ENCODE data around the gene PSD2. TPM values are rescaled to one million over a fixed set of nuclear protein-coding genes. Genes with fewer than 3 reads are reported as not detected.

PSD2 gene
- total RNA-seq, 6 experiments from 2014 or later, result 0.04 to 0.07 (median 0.07) TPM; not detected in 3

DNA sequence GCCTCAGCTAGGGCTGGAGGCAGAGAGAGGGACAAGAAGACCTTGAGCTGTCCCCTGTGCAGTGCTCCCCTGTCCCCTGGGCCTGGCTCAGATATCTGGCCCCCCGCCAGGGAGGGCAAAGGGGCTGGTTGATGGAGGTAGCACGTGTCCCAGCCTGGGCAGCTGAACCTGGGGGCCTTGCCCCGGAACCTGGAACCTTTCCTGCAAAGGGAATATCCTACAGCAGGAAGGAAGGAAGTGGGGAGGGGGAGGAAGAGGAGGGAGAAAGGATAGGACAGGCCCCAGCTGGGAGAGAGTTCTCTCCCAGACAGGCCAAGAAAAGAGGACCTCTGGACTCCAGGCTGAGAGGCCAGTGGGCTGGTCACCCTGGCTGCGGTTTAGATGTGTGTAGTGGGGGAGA, 27.6 kb upstream of the PSD2 start:
- Histone ChIP-seq H3K4me3 (no peak overlapping the region), H3K27ac (peak overlapping the region in 1 of 3 donors; percentile 8), H3K27me3 (no peaks in the 10 kb centered on the region), H3K9me3 (no peaks in the 10 kb centered on the region), H3K4me1 (peaks cover 0 to 14% (median 7%) of the 10 kb centered on the region in 4 donors), H3K36me3 (no peaks in the 10 kb centered on the region)
- DNase-seq (peak; percentile 78 to 88 (median 88)), ATAC-seq (peak; percentile 51 to 75 (median 66))
- WGBS (ENCODE audit: insufficient coverage, low coverage, low lambda C conversion rate, missing lambda C conversion rate), result 18% methylated on average over 4 of the region's 4 CpGs
- intact Hi-C loops (cut with DNase I), result loop anchor here (5.0 to 10.0 kb wide), 2 partner anchors 73 to 131 kb away; no protein-coding TSS in a partner anchor
- no peak for TF ChIP-seq POLR2A (IDR thresholded peaks at IDR 0.05)
- TF ChIP-seq, protein P1, sequence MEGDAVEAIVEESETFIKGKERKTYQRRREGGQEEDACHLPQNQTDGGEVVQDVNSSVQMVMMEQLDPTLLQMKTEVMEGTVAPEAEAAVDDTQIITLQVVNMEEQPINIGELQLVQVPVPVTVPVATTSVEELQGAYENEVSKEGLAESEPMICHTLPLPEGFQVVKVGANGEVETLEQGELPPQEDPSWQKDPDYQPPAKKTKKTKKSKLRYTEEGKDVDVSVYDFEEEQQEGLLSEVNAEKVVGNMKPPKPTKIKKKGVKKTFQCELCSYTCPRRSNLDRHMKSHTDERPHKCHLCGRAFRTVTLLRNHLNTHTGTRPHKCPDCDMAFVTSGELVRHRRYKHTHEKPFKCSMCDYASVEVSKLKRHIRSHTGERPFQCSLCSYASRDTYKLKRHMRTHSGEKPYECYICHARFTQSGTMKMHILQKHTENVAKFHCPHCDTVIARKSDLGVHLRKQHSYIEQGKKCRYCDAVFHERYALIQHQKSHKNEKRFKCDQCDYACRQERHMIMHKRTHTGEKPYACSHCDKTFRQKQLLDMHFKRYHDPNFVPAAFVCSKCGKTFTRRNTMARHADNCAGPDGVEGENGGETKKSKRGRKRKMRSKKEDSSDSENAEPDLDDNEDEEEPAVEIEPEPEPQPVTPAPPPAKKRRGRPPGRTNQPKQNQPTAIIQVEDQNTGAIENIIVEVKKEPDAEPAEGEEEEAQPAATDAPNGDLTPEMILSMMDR (IDR thresholded peaks at IDR 0.05), result no peak

DNA sequence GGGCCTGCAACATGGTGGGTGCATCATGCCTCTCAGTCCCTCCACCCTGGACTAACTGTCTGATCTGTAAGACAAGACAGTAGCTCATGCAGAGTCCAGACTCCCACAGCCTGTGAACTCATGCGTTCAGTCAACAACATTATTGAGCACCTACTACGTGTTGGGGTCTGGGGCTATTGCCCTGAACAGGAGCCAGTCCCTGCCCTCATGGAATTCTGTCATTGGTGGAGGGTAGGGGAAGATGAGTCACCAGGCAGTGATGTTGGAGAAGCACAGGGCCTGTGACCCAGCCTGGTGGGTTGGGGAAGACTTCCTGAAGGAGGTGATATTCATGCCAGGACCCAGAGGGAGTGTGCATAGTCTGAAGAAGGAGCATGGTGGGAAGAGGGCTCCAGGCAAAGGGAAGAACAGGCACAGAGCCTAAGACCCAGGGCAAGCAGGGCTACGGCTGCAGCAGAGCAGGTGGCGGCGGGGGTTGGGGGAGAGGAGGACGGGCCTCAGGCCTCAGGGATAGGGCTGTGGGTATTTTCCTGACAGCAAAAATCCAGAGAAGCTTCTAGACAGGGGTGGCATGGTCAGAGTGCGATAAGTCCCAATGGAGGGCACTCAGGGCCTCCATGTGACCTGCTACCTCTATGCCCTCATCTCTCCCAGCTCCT, 26.7 kb upstream of the PSD2 start:
- H3K4me3 ChIP-seq, result no peak overlapping the region
- H3K27me3 ChIP-seq, result no peaks in the 10 kb centered on the region
- no peaks in the 10 kb centered on the region for H3K36me3 ChIP-seq
- 81% methylated on average over 4 of the region's 7 CpGs for WGBS (ENCODE audit: insufficient coverage, low coverage, low lambda C conversion rate, missing lambda C conversion rate)
- H3K9me3 ChIP-seq, result no peaks in the 10 kb centered on the region
- intact Hi-C loops (cut with DNase I), result loop anchor here (5.0 to 10.0 kb wide), 2 partner anchors 74 to 132 kb away; no protein-coding TSS in a partner anchor
- H3K4me1 ChIP-seq, result peaks cover 0 to 14% (median 7%) of the 10 kb centered on the region in 4 donors
- H3K27ac ChIP-seq, result no peak overlapping the region
- ATAC-seq (no peak), DNase-seq (no peak)
- TF ChIP-seq POLR2A (IDR thresholded peaks at IDR 0.05), result no peak
- TF ChIP-seq, protein P1 (IDR thresholded peaks at IDR 0.05), result no peak

DNA sequence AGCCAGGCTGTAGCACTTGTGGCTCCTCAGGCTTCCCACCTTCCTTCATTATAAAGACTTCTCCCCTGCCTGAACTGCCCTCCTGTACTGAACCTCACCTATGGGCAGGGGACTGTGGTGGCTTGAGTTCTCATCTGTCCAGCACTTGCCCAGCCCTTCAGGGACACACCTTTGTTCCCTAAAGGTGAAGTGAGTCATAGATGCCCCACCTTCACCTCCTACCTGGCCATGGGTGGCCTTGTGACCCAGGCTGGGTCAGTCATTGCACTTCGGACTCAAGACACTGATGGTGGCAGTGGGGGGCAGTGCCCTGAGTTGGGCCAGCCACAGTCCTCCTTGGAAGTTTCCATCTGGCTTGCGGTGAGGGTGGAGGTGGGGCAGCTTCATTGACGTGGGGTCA, 26.1 kb upstream of the PSD2 start:
- Histone ChIP-seq H3K27me3 (no peaks in the 10 kb centered on the region), H3K27ac (no peak overlapping the region), H3K4me1 (peaks cover 0 to 14% (median 7%) of the 10 kb centered on the region in 4 donors), H3K36me3 (no peaks in the 10 kb centered on the region), H3K9me3 (no peaks in the 10 kb centered on the region), H3K4me3 (no peak overlapping the region)
- intact Hi-C loops (cut with DNase I), result loop anchor here (5.0 to 10.0 kb wide), 2 partner anchors 75 to 132 kb away; no protein-coding TSS in a partner anchor
- DNase-seq (no peak), ATAC-seq (no peak)
- no CpG with 5 or more reads among the region's 3 CpGs for WGBS (ENCODE audit: insufficient coverage, low coverage, low lambda C conversion rate, missing lambda C conversion rate)
- no peak for TF ChIP-seq POLR2A (IDR thresholded peaks at IDR 0.05)
- TF ChIP-seq, protein P1 (IDR thresholded peaks at IDR 0.05), result no peak

DNA sequence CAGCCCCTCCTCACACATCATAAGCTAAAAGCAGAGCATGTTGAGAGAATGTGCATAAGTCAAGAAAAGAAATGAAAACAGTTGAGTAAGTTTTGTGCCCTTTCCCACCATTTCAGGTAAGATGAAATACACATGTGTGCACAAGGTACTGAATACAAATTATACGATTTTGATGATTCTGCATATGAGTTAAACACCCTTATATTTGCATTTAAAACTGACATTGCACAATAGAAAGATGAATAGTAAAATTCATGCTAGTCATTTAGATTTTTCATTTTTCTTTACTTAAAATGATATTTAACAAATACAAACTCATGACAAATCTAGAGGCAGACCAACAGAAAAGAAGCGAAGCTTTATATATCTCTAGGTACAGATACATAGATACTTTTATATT, 24.9 kb upstream of the PSD2 start:
- no peaks in the 10 kb centered on the region for H3K9me3 ChIP-seq
- no peaks in the 10 kb centered on the region for H3K36me3 ChIP-seq
- no peak for DNase-seq
- TF ChIP-seq POLR2A (IDR thresholded peaks at IDR 0.05), result no peak
- TF ChIP-seq, protein P1 (IDR thresholded peaks at IDR 0.05), result no peak
- no peak overlapping the region for H3K4me3 ChIP-seq
- intact Hi-C loops (cut with DNase I), result no loop called here
- H3K4me1 ChIP-seq, result peaks cover 0 to 14% (median 7%) of the 10 kb centered on the region in 4 donors
- no peaks in the 10 kb centered on the region for H3K27me3 ChIP-seq
- no peak for ATAC-seq
- WGBS (ENCODE audit: insufficient coverage, low coverage, low lambda C conversion rate, missing lambda C conversion rate), result 59% methylated on average over 2 of the region's 2 CpGs
- no peak overlapping the region for H3K27ac ChIP-seq

Measured in right lobe of liver (tissue), 6 donors.